PC-9 (cell line): Measurements from ENCODE around the gene MAP4.

ENCODE experiments used
- EZH2 ChIP-seq: fragments of 200-600 bp; sonication (generic); IDR thresholded peaks from 2 replicates; pipeline ENCODE4 v1.8.0; 2017; ENCODE audit warnings: antibody characterized with exemption, low read depth
- TF ChIP-seq, protein P1 (sequence below): fragments of 200-600 bp; sonication (generic); conservative IDR thresholded peaks from 2 replicates; pipeline ENCODE4 v1.6.1; 2017; ENCODE audit warnings: mixed run types, antibody characterized with exemption, mild to moderate bottlenecking, moderate library complexity

DNA sequence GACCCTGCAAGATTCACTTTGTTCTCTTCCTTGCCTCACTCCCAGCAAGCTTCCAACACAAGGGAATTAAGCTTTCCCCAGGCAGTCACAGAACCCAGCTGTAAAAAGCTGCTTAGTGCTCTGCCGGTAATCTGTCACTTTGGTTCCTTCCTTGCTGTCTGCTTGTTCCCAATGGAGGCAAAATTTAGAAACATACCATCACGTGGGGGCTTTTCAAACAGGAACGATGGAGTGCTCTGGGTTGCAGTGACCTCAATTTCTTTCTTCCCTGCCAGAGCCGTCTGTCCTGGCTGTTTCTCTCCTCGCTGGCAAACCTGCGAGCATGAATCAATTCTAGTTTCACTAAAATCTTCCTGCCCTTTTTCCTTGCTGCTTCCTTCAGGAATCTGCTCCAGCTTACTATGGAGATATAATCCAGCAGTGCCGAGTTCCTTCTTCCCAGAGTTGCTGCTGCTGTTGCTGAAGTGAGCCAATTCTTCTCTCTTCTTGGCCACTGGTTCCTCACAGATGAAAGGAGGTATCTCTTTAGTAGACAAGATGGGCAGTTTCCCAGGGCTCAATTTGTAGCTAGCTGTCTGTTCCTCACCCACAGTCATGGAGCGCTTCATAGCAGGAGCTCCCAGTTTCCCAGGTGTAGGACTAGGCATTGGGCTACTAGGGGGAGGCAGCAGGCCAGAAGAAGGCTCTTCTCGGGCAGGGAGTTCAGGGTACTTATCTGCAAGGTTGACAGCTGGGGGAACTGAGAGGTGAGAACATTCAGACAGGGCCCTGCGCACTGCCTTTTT lies 125.2 kb downstream of the MAP4 start:
- TF ChIP-seq, protein P1, sequence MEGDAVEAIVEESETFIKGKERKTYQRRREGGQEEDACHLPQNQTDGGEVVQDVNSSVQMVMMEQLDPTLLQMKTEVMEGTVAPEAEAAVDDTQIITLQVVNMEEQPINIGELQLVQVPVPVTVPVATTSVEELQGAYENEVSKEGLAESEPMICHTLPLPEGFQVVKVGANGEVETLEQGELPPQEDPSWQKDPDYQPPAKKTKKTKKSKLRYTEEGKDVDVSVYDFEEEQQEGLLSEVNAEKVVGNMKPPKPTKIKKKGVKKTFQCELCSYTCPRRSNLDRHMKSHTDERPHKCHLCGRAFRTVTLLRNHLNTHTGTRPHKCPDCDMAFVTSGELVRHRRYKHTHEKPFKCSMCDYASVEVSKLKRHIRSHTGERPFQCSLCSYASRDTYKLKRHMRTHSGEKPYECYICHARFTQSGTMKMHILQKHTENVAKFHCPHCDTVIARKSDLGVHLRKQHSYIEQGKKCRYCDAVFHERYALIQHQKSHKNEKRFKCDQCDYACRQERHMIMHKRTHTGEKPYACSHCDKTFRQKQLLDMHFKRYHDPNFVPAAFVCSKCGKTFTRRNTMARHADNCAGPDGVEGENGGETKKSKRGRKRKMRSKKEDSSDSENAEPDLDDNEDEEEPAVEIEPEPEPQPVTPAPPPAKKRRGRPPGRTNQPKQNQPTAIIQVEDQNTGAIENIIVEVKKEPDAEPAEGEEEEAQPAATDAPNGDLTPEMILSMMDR, result no peak
- TF ChIP-seq EZH2, result no peak
